ENCODE results near the gene LDLRAD3.
"Not testable (repeated sequence)": the region's sequence is repeated elsewhere in the genome, so short reads cannot be mapped to it uniquely, and the experiment has no call there.

The LDLRAD3 gene

GRCh38 chr11:35995681-35996271 lies 51.9 kb downstream of the LDLRAD3 start:
- no peak for DNase-seq

- DNase-seq = no peak
Measured at GRCh38 chr11:35997902-35998520, 54.1 kb downstream of the LDLRAD3 start.

- no peak for DNase-seq
Measured at GRCh38 chr11:35998634-35999033, 54.8 kb downstream of the LDLRAD3 start.

- no peak for DNase-seq
Measured at GRCh38 chr11:36000616-36001190, 56.8 kb downstream of the LDLRAD3 start.

DNA sequence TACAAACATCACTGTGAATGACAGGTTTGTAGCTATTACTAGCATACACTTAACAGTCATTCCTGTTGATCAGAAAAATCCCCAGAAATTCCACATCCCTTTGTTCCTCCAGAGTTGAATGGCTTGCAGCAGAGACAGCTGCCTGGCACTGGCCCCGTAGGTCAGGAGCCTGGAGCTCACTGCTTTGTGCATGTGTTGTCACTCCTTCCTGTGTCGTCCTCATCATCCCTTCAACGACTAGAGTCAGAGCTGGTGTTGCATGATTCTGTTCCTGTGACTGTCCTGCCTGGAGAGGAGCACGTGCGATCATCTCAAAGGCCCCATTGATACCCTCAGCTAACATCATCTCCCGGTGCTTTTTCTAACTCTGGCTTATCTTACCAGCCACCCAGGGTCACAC lies 58.3 kb downstream of the LDLRAD3 start:
- DNase-seq = no peak

DNA sequence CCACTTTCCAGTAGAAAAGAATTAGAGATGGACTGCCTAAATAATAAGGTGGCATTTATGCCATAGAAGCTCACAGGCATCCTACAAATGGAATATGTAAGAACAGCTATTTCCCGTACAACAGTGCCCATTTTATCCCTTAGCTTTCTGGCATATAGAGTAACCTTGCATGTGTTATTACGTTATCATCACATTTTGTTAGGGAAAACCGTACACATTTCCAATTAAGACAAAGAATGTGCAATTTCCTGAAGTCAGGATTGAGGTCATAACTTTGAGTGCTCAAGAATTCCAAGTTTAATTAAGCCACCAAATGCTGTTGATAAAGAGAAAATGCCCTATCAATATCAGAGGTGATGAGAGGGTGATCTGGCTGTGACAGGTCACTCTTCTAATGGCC lies 58.9 kb downstream of the LDLRAD3 start:
- DNase-seq = no peak

DNA sequence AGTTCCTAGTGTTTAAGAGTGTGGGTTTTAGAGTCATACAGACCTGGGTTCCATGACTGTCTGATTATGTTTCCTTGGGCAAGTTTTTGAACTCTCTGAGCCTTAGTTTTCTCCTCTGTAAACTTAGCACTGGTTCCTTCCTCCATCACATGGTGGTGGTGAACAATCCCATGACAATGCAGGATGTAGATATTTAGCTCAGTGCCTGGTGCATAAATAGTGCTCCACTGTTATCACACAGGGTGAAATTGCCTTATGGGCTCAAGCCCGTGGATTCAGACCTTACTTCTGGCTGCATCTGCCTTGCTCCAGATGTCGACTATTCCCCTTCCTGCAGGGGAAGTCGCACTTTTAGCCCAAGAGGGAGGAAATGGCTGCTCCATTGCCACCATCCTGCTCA lies 62.7 kb downstream of the LDLRAD3 start:
- DNase-seq = no peak

DNA sequence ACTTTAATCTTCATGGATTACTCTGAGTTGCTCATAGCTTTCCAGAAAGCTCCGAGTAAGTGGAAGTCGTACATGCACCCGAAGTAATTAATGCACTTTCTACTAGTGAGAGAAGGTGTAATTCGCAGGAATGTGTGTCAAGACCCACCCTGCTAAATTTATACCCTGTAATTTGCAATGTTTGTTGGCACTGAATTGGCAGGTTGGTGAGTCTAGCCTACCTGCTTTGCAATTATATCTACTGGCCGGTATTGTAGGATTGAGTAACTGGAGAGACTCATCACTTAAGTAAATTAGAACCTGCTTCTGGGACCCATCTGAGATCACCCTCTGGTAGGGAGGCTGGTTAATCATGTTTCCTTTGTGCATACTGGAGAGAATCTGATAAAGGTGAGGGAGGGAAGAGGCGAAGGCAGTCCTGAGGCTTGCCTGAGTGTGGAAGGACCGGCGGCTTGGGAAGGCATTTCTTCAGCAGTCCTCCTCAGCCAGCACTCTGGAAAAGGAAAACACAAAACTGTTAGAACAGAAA lies 63.3 kb downstream of the LDLRAD3 start:
- DNase-seq = no peak

- peak; percentile 65 for DNase-seq
Measured at GRCh38 chr11:36008584-36008983, 64.7 kb downstream of the LDLRAD3 start.

- peak; percentile 83 for DNase-seq
Measured at GRCh38 chr11:36009473-36009872, 65.6 kb downstream of the LDLRAD3 start.

GRCh38 chr11:36010010-36010740 lies 66.3 kb downstream of the LDLRAD3 start:
- peak; percentile 63 for DNase-seq

GRCh38 chr11:36011574-36011973 lies 67.7 kb downstream of the LDLRAD3 start:
- DNase-seq = no peak

GRCh38 chr11:36012455-36012854 lies 68.6 kb downstream of the LDLRAD3 start:
- no peak for DNase-seq

DNA sequence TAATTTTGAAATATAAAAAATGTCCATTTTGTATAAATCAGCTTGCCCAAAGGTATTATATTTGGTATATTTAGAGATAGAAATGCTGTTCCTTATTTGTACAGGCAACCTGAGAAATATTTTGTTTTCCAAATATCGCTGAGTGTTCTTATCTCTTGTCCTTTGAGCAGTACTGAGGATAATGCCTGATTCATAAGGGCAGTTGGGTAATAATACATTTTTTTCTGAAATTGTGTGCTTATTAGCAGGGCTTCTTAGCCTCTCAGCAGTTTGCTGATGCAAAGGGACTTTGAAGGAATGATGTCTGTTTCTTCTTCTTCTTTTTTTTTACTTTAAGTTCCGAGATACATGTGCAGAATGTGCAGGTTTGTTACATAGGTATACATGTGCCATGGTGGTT lies 69.1 kb downstream of the LDLRAD3 start:
- DNase-seq = no peak

DNA sequence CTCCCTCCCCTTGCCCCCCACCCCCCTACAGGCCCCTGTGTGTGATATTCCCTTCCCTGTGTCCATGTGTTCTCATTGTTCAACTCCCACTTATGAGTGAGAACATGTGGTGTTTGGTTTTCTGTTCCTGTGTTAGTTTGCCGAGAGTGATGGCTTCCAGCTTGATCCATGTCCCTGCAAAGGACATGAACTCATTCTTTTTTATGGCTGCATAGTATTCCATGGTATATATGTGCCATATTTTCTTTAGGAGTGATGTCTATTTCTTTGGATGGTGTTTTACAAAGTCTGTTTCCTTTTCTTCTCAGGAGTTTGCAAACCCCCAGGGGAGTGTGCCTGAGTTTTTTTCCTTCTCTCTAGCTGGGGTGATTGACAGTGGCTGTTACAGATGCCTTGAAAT lies 69.6 kb downstream of the LDLRAD3 start:
- DNase-seq = not testable (repeated sequence)

- no peak for DNase-seq
Measured at GRCh38 chr11:36013950-36014897, 70.4 kb downstream of the LDLRAD3 start.

GRCh38 chr11:36014898-36015665 lies 71.2 kb downstream of the LDLRAD3 start:
- no peak for DNase-seq

DNA sequence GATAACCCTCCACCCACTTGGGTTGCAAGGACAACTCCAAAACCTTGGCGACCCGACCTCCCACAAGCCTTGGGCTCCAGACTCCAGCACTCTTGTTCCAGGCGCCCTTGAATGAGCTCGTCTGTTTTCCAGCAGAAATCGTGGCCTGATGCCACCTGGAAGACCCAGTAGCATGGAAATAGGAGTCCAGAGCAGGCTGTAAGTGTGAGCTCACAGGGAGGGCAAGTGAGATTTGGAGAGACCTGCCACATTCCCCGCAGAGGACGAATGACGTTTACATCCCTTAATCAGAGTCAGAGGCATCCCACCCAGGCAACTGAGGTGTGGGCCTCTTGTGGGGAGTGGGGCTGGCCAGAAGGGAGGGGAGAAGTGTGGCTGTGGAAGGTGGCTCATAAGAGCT lies 71.9 kb downstream of the LDLRAD3 start:
- no peak for DNase-seq

DNA sequence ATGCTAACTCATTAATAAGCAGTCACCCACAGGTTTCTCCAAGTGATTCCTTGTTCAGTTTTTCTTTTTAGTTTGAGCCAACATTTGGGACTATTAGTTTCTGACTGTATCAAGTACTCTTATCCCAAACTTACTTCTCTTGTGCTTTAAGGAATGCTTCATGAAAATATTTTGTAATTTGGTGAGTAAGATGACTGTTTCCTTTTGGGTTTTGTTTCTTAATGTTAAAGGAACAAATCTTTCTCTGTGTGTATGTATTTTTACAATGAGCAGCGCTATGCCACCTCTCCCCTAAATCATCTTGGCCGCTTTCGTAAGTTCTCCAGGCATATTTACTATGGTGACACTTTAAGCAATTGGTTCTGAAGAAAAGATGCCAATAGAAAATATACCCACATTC lies 72.4 kb downstream of the LDLRAD3 start:
- no peak for DNase-seq

GRCh38 chr11:36016709-36017108 lies 72.8 kb downstream of the LDLRAD3 start:
- DNase-seq = no peak

DNA sequence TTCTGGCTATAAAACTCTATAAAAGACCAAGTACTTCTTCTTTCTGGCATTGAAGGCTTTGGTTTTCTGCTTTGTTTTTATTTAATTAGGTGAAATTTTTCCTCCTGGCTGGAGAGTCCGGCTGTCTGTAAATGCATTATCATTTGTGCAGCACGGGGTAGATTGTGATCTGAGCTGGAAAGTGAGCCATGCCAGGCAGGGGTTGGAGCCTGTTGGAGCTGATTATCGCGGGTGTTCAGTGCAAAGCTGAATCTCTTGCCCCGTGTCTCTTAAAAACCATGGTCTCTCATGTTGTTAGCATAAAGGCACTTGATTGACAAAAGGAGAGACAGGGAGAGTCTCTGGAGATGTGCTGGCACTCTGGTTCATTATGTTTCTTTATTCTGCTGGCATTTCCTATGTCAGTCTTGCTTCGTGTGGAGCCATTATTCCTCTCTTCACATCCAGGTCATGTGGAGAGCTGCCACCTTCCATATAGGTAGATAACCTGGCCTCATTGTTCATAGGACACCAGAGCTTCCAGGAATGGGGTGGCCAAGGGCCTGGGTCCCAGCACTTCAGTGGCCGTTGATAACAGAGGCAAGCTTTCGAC lies 75.2 kb downstream of the LDLRAD3 start:
- DNase-seq = no peak
